ENCODE measurements around the gene SHMT2. TPM values are rescaled to one million over a fixed set of nuclear protein-coding genes. Genes with fewer than 3 reads are reported as not detected.

The SHMT2 gene
- total and polyA plus RNA-seq, 9 of the 15 experiments (the other 6 are each of a cell fraction or from before 2014, with no cell fraction given) = 46.1 to 319 (median 115) TPM

- TF ChIP-seq ZNF57 (CRISPR knock-in tag; IDR thresholded peaks at IDR 0.05) (no peak), ZNF324 (CRISPR knock-in tag; IDR thresholded peaks at IDR 0.05) (no peak), ARNT (IDR thresholded peaks at IDR 0.05) (no peak), CBFA2T2 (conservative IDR thresholded peaks at IDR 0.05) (no peak), L3MBTL2 (IDR thresholded peaks at IDR 0.05) (peak; percentile 81), TCF15 (CRISPR knock-in tag; IDR thresholded peaks at IDR 0.05) (no peak), ZBTB43 (CRISPR knock-in tag; IDR thresholded peaks at IDR 0.05) (no peak), NR1H2 (CRISPR knock-in tag; IDR thresholded peaks at IDR 0.05) (no peak), SMARCB1 (IDR thresholded peaks at IDR 0.05; ENCODE audit: insufficient read length, low read depth) (no peak), ZSCAN29 (IDR thresholded peaks at IDR 0.05) (no peak), CREBBP (IDR thresholded peaks at IDR 0.05; ENCODE audit: low read depth, low read length) (no peak), BRD4 (IDR thresholded peaks at IDR 0.05) (peak; percentile 93), POLR2AphosphoS2 (IDR thresholded peaks at IDR 0.05; ENCODE audit: low read length) (no peak), HMBOX1 (IDR thresholded peaks at IDR 0.05) (no peak), E2F8 (IDR thresholded peaks at IDR 0.05; ENCODE audit: low read depth, partially characterized antibody) (no peak), KAT7 (CRISPR knock-in tag; IDR thresholded peaks at IDR 0.05; ENCODE audit: borderline replicate concordance) (no peak; the same call in 1 of the 2 replicates), STAT5A (IDR thresholded peaks at IDR 0.05; ENCODE audit: borderline replicate concordance, low read length) (no peak), USF2 (CRISPR knock-in tag; IDR thresholded peaks at IDR 0.05) (peak; percentile 32; the same call in 1 of the 2 replicates), PRPF4 (IDR thresholded peaks at IDR 0.05; ENCODE audit: insufficient read depth, low read depth, low read length, poor library complexity, severe bottlenecking) (no peak), MED1 (CRISPR knock-in tag; IDR thresholded peaks at IDR 0.05; ENCODE audit: borderline replicate concordance) (no peak), RBFOX2 (IDR thresholded peaks at IDR 0.05; ENCODE audit: low read depth, low read length) (peak; percentile 91), ESRRA (IDR thresholded peaks at IDR 0.05; ENCODE audit: borderline replicate concordance, low read depth) (no peak), CBFB (CRISPR knock-in tag; IDR thresholded peaks at IDR 0.05) (0 out of 2 replicates have a peak, but pooled peaks have one; percentile 30), KDM1A (IDR thresholded peaks at IDR 0.05) (no peak), BCL6 (CRISPR knock-in tag; IDR thresholded peaks at IDR 0.05) (no peak)
Observed at GRCh38 chr12:57229634-57230380, at the start of gene SHMT2 (continued).

All from K562 (cell line).